ENCODE data around the gene CHAF1A.

Gene CHAF1A, protein sequence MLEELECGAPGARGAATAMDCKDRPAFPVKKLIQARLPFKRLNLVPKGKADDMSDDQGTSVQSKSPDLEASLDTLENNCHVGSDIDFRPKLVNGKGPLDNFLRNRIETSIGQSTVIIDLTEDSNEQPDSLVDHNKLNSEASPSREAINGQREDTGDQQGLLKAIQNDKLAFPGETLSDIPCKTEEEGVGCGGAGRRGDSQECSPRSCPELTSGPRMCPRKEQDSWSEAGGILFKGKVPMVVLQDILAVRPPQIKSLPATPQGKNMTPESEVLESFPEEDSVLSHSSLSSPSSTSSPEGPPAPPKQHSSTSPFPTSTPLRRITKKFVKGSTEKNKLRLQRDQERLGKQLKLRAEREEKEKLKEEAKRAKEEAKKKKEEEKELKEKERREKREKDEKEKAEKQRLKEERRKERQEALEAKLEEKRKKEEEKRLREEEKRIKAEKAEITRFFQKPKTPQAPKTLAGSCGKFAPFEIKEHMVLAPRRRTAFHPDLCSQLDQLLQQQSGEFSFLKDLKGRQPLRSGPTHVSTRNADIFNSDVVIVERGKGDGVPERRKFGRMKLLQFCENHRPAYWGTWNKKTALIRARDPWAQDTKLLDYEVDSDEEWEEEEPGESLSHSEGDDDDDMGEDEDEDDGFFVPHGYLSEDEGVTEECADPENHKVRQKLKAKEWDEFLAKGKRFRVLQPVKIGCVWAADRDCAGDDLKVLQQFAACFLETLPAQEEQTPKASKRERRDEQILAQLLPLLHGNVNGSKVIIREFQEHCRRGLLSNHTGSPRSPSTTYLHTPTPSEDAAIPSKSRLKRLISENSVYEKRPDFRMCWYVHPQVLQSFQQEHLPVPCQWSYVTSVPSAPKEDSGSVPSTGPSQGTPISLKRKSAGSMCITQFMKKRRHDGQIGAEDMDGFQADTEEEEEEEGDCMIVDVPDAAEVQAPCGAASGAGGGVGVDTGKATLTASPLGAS

DNA sequence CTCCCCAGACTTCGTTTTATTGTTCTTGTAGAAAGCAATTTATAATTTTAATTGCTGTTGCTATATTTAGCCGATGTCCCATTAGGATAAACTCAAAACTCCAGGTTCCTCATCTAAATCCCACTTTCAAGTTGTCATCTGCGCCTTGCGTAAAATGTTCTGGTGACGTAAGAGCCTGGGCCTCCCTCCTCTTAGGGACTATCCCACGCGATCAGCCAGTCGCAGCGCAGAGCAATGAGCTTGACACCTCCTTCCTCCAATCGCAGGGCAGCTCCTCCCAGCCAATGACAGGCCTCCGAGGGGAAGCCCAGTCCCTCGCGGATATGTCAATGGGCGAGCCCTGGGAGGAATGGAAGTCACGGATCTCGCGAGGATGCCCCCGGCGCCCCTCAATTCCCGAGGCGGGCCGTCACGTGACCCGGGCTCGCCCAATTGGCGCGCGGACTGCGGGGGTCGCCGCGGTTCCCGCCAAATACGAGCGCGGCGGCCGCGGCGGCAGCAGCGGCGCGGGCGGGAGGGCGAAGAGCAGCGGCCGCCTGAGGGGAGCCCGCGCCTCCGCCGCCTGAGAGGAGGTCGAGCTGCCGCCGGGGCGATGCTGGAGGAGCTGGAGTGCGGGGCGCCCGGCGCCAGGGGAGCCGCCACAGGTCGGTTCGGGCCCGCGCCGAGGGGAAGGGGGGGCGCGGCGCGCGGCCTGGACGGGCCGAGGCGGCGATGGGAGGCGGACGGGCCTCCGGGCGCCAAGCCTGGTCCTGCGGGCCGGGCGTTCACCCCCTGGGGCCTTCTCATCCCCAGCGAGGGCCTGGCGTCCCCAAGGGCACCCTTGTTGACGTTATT is at the start of gene CHAF1A:
Gene CHAF1A, plus strand, starts transcription at position 470 of the 834 bp plus-strand sequence. Its CDS starts 123 bp downstream, at position 593.
- peak; percentile 100 for DNase-seq (ENCODE audit: low spot score)

GRCh38 chr19:4352701-4353121 is 49.7 kb upstream of the CHAF1A start:
- peak; percentile 72 for DNase-seq (ENCODE audit: low spot score)

GRCh38 chr19:4354282-4354681 is 48.2 kb upstream of the CHAF1A start:
- no peak for DNase-seq (ENCODE audit: low spot score)

DNA sequence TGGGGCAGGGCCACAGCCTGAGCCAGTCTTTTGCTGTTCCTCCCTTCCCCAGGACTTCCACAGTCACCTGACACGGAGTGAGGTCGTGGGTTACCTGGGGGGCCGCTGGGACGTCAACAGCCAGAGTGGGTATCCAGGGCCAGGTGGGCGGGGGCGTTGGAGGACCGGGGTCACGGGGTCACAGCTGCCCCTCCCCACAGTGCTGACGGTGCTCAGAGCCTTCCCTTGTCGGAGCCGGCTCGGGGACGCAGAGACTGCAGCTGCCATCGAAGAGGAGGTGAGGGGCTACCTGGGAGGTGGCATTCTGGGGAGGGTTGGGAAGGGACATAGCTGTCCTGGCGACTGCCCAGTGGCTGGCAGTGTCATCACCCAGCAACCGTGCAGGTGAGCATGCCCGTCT is 47.5 kb upstream of the CHAF1A start:
- no peak for DNase-seq (ENCODE audit: low spot score)

DNA sequence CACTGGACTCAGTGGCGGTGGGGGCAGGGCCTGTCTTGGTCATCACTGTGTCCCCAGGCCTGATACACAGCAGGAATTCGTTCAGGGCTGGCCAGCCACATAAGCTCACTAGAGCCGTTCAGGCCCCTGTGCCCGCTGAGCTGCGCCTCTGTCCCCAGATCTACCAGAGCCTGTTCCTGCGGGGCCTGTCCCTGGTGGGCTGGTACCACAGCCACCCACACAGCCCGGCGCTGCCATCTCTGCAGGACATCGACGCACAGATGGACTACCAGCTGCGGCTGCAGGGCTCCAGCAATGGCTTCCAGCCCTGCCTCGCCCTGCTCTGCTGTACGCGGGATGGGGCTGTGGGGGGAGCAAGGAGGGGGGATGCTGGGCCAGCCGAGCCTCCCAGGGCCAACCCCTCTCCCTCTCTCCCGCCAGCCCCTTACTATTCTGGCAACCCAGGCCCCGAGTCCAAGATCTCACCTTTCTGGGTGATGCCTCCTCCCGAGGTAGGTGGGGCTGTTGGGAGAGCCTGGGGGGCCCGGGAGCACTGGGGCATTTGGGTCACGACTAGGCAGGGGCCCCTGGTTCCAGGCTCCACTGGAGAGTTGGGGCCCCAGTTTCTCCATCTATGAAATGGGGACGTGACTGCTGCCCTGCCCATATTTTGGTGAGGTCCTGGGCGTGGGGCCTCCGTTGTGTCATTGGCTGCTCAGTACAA is 45.2 kb upstream of the CHAF1A start:
- DNase-seq (ENCODE audit: low spot score) = no peak

GRCh38 chr19:4357921-4358326 is 44.5 kb upstream of the CHAF1A start:
- DNase-seq (ENCODE audit: low spot score) = no peak

DNA sequence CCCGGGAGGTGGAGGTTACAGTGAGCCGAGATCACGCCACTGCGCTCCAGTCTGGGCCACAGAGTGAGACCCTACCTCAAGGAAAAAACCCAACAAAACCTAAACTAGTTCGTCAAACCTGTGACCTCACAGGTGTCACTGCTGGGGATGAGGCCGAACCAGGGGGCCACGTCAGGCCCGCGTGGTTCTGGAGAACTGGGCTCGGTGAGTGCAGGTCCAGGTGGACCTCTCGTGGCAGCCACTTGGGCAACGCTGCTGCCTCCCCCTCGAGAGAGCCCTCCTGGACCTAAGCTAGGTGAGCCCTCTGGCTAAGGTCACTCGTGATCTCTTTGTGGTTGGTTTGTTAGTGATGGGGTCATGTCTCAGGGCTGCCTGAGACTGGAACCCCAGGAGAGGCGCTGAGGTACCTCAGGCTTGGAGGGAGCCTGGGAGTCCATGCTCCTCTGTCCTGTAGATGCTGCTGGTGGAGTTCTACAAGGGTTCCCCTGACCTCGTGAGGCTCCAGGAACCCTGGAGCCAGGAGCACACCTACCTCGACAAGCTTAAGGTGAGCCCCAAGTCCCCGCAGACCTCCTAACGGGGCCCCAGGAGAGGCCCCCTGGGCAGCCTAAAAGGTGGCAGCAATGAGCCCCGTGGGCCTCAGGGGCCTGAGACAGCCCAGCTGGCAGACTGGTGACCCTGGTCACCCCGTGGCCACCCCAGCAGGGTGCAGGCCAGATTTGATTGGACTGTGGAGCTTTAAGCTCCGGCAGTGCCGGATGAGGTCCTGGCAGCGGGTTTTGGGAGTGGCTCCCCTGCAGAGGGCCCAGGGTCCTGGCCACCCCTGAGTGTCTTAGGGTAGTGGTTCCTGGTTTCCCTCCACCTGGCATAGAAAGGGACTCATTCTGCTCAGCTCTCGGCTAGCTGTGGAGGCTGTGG is 43.5 kb upstream of the CHAF1A start:
- DNase-seq (ENCODE audit: low spot score) = no peak

- DNase-seq (ENCODE audit: low spot score) = no peak
Observed at GRCh38 chr19:4359627-4360000, 42.8 kb upstream of the CHAF1A start.

- no peak for DNase-seq (ENCODE audit: low spot score)
Observed at GRCh38 chr19:4360081-4360569, 42.3 kb upstream of the CHAF1A start.

DNA sequence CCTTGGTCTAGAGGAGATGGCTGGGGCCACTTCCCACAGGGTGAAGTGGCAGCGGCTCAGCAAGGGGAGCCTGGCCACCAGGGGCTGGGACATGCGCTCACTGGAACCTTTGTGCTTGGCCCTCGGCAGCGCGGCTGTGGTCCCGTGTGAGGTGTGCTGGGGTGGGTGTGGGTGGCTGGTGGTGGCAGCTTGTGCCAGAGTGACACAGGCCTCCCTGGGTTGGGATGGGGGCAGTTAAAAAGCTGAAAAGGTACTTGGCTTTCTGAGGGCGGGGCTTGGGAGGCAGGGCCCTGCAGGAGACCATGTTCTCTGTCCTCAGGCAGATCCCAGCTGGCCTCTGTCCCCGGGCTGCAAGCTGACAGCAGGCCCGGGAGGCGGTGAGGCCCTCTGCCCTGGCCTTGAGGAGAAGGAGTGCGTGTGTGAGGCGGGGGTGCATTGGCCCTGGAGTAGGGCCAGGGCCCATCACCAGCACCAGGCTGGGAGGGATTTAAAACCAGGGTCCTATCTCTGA is 41.7 kb upstream of the CHAF1A start:
- DNase-seq (ENCODE audit: low spot score) = no peak

DNA sequence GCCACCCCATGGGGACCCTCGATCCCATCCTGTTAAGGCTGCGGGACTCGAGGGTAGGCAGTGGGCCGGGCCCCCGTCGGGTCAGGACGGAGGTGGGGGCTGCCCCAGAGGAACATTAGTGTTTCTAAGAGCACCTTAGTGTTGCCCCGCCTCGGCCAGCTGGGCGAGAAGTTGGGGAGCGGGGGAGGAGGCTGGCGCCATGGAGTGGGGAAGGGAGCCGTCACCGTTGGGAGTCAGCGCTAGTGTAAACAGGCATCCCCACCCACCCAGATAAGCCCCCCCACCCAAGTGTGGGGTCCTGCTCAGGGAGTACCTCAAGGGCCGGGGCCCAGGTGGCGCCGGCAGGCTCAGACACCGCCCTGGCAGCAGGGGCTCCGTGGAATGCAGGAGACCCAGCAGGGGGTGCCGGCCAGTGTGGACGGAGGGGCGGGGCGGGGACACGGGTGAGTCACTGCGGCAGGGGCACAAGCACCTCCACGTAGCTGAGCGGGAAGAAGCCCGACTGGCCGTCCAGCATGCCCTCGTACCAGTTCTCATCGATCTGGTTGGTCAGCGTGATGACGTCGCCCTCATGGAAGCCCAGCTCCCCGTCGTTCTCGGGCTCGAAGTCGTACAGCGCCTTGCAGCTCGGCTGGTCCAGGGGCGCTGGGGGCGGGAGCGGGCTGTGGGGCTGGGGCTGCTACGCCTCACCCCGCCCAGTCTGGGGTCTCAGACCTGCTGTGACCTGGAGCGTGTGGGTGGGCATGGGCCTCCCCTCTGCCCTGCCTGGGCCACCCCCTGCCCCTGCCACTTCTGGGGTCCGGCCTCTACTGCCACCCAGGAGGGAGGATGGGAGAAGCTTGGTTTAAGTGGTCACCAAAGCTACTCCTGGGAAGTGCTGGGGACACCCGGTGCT is 41.0 kb upstream of the CHAF1A start:
- no peak for DNase-seq (ENCODE audit: low spot score)

GRCh38 chr19:4362101-4362828 is 40.2 kb upstream of the CHAF1A start:
- no peak for DNase-seq (ENCODE audit: low spot score)

GRCh38 chr19:4362831-4363545 is 39.5 kb upstream of the CHAF1A start:
- DNase-seq (ENCODE audit: low spot score) = no peak

GRCh38 chr19:4363571-4364304 is 38.7 kb upstream of the CHAF1A start:
- DNase-seq (ENCODE audit: low spot score) = no peak

- DNase-seq (ENCODE audit: low spot score) = no peak
Observed at GRCh38 chr19:4365341-4365740, 37.1 kb upstream of the CHAF1A start.

DNA sequence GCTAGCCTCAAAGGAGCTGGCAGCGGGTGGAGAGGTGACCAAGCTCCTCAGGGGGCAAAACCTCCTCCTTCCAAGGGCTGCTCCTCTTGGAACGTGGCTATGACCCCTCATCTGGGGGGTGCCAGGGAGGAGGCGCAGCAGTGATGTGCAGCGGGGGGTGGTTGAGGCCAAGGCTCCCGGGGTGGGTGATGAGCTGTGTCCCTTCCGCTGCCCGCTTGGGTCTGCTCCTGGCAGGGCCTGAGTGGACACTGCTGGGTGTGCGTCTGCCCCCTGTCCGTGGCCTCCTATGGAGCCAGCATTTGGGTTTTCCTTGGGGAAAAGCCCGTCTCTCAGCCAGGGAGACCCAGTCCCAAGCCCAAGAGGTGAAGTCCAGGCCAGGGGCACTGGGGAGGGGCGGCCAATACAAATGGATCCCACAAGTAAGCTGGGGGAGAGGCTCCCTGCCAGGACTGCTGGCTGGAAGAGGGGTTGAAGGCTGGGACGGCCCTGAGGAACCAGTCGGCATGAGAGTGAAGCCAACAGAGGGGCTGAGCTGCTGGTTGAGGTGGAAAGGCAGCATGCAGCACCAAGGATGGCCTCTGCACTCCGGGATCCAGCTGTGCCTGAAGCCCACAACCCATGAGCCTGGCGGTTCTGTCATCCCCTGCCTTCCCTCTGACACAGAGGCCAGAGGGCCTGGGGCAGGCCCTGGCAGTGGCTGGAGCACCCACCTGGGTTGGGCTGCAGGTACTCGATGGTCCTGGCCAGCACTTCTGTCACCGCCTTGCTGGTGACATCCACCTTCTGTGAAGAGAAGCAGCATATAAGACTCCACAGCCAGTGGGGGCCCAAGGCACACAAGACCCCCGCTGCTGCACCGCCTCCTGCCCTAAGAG is 36.4 kb upstream of the CHAF1A start:
- no peak for DNase-seq (ENCODE audit: low spot score)

Measured in hepatic stellate cell (primary cell).